Heart left ventricle (tissue), 16 donors: ENCODE measurements around the gene CEP112. TPM values are rescaled to one million over a fixed set of nuclear protein-coding genes. Genes with fewer than 3 reads are reported as not detected.

Experiments
- ATAC-seq, 4 donors: fragments of 200-7000 bp; cut with Tn5 transposase; one replicate each; pipeline ENCODE4 v1.9.1; 2020 to 2022; ENCODE audit warnings: moderate library complexity in 4 of 4, mild to moderate bottlenecking in 3 of 4, moderate number of reproducible peaks in 1 of 4
- DNase-seq, 5 donors: peaks; one replicate each; pipeline ENCODE4 v3.0.0-alpha.2; 2020
- H3K27ac ChIP-seq, 12 donors: fragments of 200-600 bp; sonication (generic) in 4 of 12; one replicate each; pipeline versions ENCODE4 v1.5.0 to v1.8.0; 2016 to 2022; ENCODE audit warnings: mild to moderate bottlenecking in 2 of 12
- H3K27me3 ChIP-seq, 9 donors: fragments of 200-600 bp; sonication (generic) in 2 of 9; one replicate each; pipeline versions ENCODE4 v1.5.1 to v1.8.0; 2016 to 2022; ENCODE audit warnings: mild to moderate bottlenecking in 3 of 9
- H3K36me3 ChIP-seq, 9 donors: fragments of 200-600 bp; sonication (generic) in 2 of 9; one replicate each; pipeline versions ENCODE4 v1.5.0 to v1.8.0; 2018 to 2022; ENCODE audit warnings: mild to moderate bottlenecking in 2 of 9
- H3K4me1 ChIP-seq, 12 donors: fragments of 200-600 bp; sonication (generic) in 4 of 12; one replicate each; pipeline versions ENCODE4 v1.5.0 to v1.8.0; 2016 to 2022; ENCODE audit warnings: mild to moderate bottlenecking in 3 of 12
- H3K4me3 ChIP-seq, 12 donors: fragments of 200-600 bp; sonication (generic) in 4 of 12; one replicate each; pipeline versions ENCODE4 v1.5.0 to v1.8.0; 2017 to 2022; ENCODE audit warnings: mild to moderate bottlenecking in 9 of 12, moderate library complexity in 4 of 12
- H3K9me3 ChIP-seq, 12 donors: fragments of 200-600 bp; sonication (generic) in 4 of 12; one replicate each; pipeline versions ENCODE4 v1.5.0 to v1.8.0; 2016 to 2022; ENCODE audit warnings: mild to moderate bottlenecking in 1 of 12
- CTCF ChIP-seq, 12 donors: fragments of 200-600 bp; sonication (generic) in 4 of 12; IDR thresholded peaks; one replicate each; pipeline versions ENCODE4 v1.5.0 to v1.8.0; 2018 to 2022; ENCODE audit warnings: antibody characterized with exemption in 12 of 12, mild to moderate bottlenecking in 5 of 12
- POLR2A ChIP-seq, 2 donors: fragments of 450-650 bp; IDR thresholded peaks; one replicate each; pipeline ENCODE4 v1.6.1; 2017; ENCODE audit warnings: antibody characterized with exemption in 2 of 2, mild to moderate bottlenecking in 2 of 2, moderate library complexity in 2 of 2
- WGBS, 4 donors: extraction: QIAGEN DNeasy Blood & Tissue Kit in 2 of 4; methylation state at CpG; one replicate each; pipeline versions ENCODE4 v1.1.5 to v1.1.7; 2013 to 2018; 5-methylcytosine and 5-hydroxymethylcytosine counted together
- intact Hi-C, 10 donors: fragments of 100-400 bp; cut with DNase I; formaldehyde crosslinking; loops; one replicate each; pipeline versions ENCODE4 v1.11.1 to v1.14.2; 2022
- polyA plus RNA-seq, 2 donors: library from polyadenylated mRNA; stranded (reverse); fragments of 200-250 nt; gene quantifications; one replicate each; pipeline ENCODE4 v1.2.3, GENCODE V29; 2013
- total RNA-seq, 9 donors: library from RNA; depleted of rRNA in 2 of 9; stranded (reverse); fragments of >200 nt in 2 of 9; fragmentation: NEBNext Ultra II Directional in 3 of 9; extraction: Animal tissue kit (Norgen Biotek cat#: 25700) in 3 of 9; gene quantifications; one replicate each; pipeline versions ENCODE4 v1.1.0 to v1.2.4, GENCODE V29; 2016 to 2023
- donor health status: ischemic (EF 13 %, LVEDD 7.1; RV severe dilation, severe dysfunction).
- donor health status: healthy with polysubstance abuse.
- donor health status: DM: no; HTN: yes; CAD: no.
- donor health status: DM: no; HTN: no; CAD: no.
- donor health status: ischemic (EF 25% LVEDD 6.9; RV normal size, moderate dysfunction).
- donor health status: ischemic (EF 25% LVEDD 5.7; RV mildly dilated, moderate dysfunction).
- donor health status: healthy.
- donor health status: DM: yes; HTN: yes; CAD: no.
- donor health status: ischemic (EF 35%, LVEDD 5.7; RV mildly dilated, moderate dysfunction).
- donor health status: nonischemic (EF 11% LVEDD 7.7; RV severe dilation, severe dysfunction).
- donor health status: DM: yes; HTN: yes; CAD: no.
- donor health status: PGD.
- donor health status: ischemic (EF 29% LVEDD 5.4; RV normal size, mild dysfunction).
- donor health status: nonischemic (EF 23%, LVEDD 6.1; RV moderate dilation, normal function).

Gene CEP112
- total and polyA plus RNA-seq, 11 donors, result 5.5 to 28.3 (median 14.3) TPM

- WGBS, 4 donors, result 72 to 88% (median 83%) methylated on average over 3 of the region's 3 CpGs
- H3K27ac ChIP-seq, result no peak overlapping the region
- H3K36me3 ChIP-seq, result no peaks in the 10 kb centered on the region
- no peaks in the 10 kb centered on the region for H3K4me1 ChIP-seq
- peaks cover 0 to 8% (median 0%) of the 10 kb centered on the region in 12 donors for H3K9me3 ChIP-seq
- DNase-seq, result no peak
- no peaks in the 10 kb centered on the region for H3K27me3 ChIP-seq
- ATAC-seq, result no peak
- TF ChIP-seq CTCF (IDR thresholded peaks at IDR 0.05), result no peak
- no peak for TF ChIP-seq POLR2A (IDR thresholded peaks at IDR 0.05)
- no peak overlapping the region for H3K4me3 ChIP-seq
- intact Hi-C loops, result no loop called here
Measured at GRCh38 chr17:65679165-65679845, 512.6 kb downstream of the CEP112 start.

GRCh38 chr17:65678546-65678945 is 513.4 kb downstream of the CEP112 start:
- H3K4me1 ChIP-seq, result no peaks in the 10 kb centered on the region
- DNase-seq, result no peak
- intact Hi-C loops, result no loop called here
- H3K27me3 ChIP-seq, result no peaks in the 10 kb centered on the region
- peaks cover 0 to 8% (median 0%) of the 10 kb centered on the region in 12 donors for H3K9me3 ChIP-seq
- ATAC-seq, result no peak
- TF ChIP-seq POLR2A (IDR thresholded peaks at IDR 0.05), result no peak
- TF ChIP-seq CTCF (IDR thresholded peaks at IDR 0.05), result no peak
- no peak overlapping the region for H3K27ac ChIP-seq
- 61 to 74% (median 71%) methylated on average over 9 of the region's 9 CpGs for WGBS, 4 donors
- no peaks in the 10 kb centered on the region for H3K36me3 ChIP-seq
- H3K4me3 ChIP-seq, result no peak overlapping the region

GRCh38 chr17:65677932-65678331 is 514.0 kb downstream of the CEP112 start:
- Histone ChIP-seq H3K27me3 (no peaks in the 10 kb centered on the region), H3K27ac (no peak overlapping the region), H3K4me3 (no peak overlapping the region), H3K4me1 (no peaks in the 10 kb centered on the region), H3K36me3 (no peaks in the 10 kb centered on the region), H3K9me3 (peaks cover 0 to 8% (median 0%) of the 10 kb centered on the region in 12 donors)
- TF ChIP-seq POLR2A (IDR thresholded peaks at IDR 0.05) (no peak), CTCF (IDR thresholded peaks at IDR 0.05) (no peak)
- ATAC-seq, result no peak
- intact Hi-C loops, result no loop called here
- WGBS, 4 donors, result 85 to 96% (median 91%) methylated on average over 2 of the region's 2 CpGs
- DNase-seq, result no peak

GRCh38 chr17:65674246-65675045 is 517.5 kb downstream of the CEP112 start:
- Histone ChIP-seq H3K36me3 (no peaks in the 10 kb centered on the region), H3K9me3 (peaks cover 0 to 8% (median 0%) of the 10 kb centered on the region in 12 donors), H3K4me3 (no peak overlapping the region), H3K4me1 (no peaks in the 10 kb centered on the region), H3K27ac (no peak overlapping the region), H3K27me3 (no peaks in the 10 kb centered on the region)
- TF ChIP-seq POLR2A (IDR thresholded peaks at IDR 0.05) (no peak), CTCF (IDR thresholded peaks at IDR 0.05) (no peak)
- intact Hi-C loops, result no loop called here
- 83 to 95% (median 88%) methylated on average over 1 of the region's 1 CpG for WGBS, 4 donors
- ATAC-seq (no peak), DNase-seq (no peak)
